PC-3 (cell line): Measurements from ENCODE around the gene MS4A4A. TPM values are rescaled to one million over a fixed set of nuclear protein-coding genes. Genes with fewer than 3 reads are reported as not detected.

Experiments
- ATAC-seq: fragments of 200-7000 bp; cut with Tn5 transposase; 2 replicates; pipeline ENCODE4 v1.9.1; 2020; ENCODE audit warnings: mild to moderate bottlenecking, moderate library complexity
- BruUV-seq: library from RNA; stranded (reverse); fragments of 400-500 nt; replicated peaks from 2 replicates; lab custom pipeline; 2021; lab: Mats Ljungman, UMichigan
- CTCF ChIA-PET: fragments of 300-600 bp; sonication (Branson Sonifier 250); formaldehyde crosslinking; loops from one replicate; lab custom pipeline; 2022; ENCODE audit warnings: antibody characterized with exemption; lab: Charles Lee
- POLR2A ChIA-PET: fragments of 300-600 bp; sonication (Branson Sonifier 250); formaldehyde crosslinking; loops from one replicate; lab custom pipeline; 2022; ENCODE audit warnings: antibody characterized with exemption; ENCODE audit not compliant: unreplicated experiment; lab: Charles Lee
- DNase-seq: peaks from one replicate; pipeline ENCODE4 v3.0.0-alpha.2; 2015
- H2AFZ ChIP-seq: fragments of 300-600 bp; sonication (generic); 2 replicates; pipeline ENCODE4 v1.6.0; 2016; ENCODE audit warnings: antibody characterized with exemption, low read length
- H3F3A ChIP-seq: fragments of 300-600 bp; sonication (generic); one replicate; pipeline ENCODE4 v1.6.0; 2017; ENCODE audit warnings: antibody characterized with exemption, low read length, control low read depth, mild to moderate bottlenecking; ENCODE audit not compliant: unreplicated experiment
- H3K27ac ChIP-seq: fragments of 300-600 bp; sonication (generic); 2 replicates; pipeline ENCODE4 v1.5.1; 2016; ENCODE audit warnings: mild to moderate bottlenecking, low read length
- H3K27me3 ChIP-seq: fragments of 300-600 bp; sonication (generic); 2 replicates; pipeline ENCODE4 v1.6.1; 2016; ENCODE audit warnings: low read length, mixed read lengths
- H3K36me3 ChIP-seq: fragments of 300-600 bp; sonication (generic); 2 replicates; pipeline ENCODE4 v1.6.1; 2016; ENCODE audit warnings: low read depth, mixed run types, low read length, mixed read lengths
- H3K4me1 ChIP-seq: fragments of 300-600 bp; sonication (generic); 2 replicates; pipeline ENCODE4 v1.5.1; 2016; ENCODE audit warnings: low read length; ENCODE audit not compliant: insufficient read depth
- H3K4me2 ChIP-seq: fragments of 300-600 bp; sonication (generic); 2 replicates; pipeline ENCODE4 v1.6.0; 2016; ENCODE audit warnings: low read length
- H3K4me3 ChIP-seq: fragments of 300-600 bp; sonication (generic); 2 replicates; pipeline ENCODE4 v1.5.1; 2016; ENCODE audit warnings: mild to moderate bottlenecking, low read length, mixed read lengths
- H3K79me2 ChIP-seq: fragments of 300-600 bp; sonication (generic); 2 replicates; pipeline ENCODE4 v1.6.1; 2017; ENCODE audit warnings: low read length, mixed read lengths
- H3K9ac ChIP-seq: fragments of 300-600 bp; sonication (generic); 2 replicates; pipeline ENCODE4 v1.6.0; 2016; ENCODE audit warnings: mild to moderate bottlenecking, low read length
- H3K9me2 ChIP-seq: fragments of 300-600 bp; sonication (generic); replicated peaks from 2 replicates; pipeline ENCODE4 v1.6.1; 2016; ENCODE audit warnings: mixed run types, low read length, mixed read lengths
- H3K9me3 ChIP-seq: fragments of 300-600 bp; sonication (generic); 2 replicates; pipeline ENCODE4 v1.6.1; 2016; ENCODE audit warnings: low read length, mixed read lengths
- H4K20me1 ChIP-seq: fragments of 300-600 bp; sonication (generic); 2 replicates; pipeline ENCODE4 v1.6.1; 2016; ENCODE audit warnings: low read length, mixed read lengths
- CTCF ChIP-seq: fragments of 300-600 bp; sonication (generic); conservative IDR thresholded peaks from 2 replicates; pipeline ENCODE4 v1.5.1; 2017; ENCODE audit warnings: antibody characterized with exemption, low read depth, mild to moderate bottlenecking, low read length
- EZH2 ChIP-seq: fragments of 300-600 bp; sonication (generic); IDR thresholded peaks from one replicate; pipeline ENCODE4 v1.6.1; 2017; ENCODE audit warnings: antibody characterized with exemption, mild to moderate bottlenecking, low read length; ENCODE audit not compliant: unreplicated experiment
- EZH2phosphoT487 ChIP-seq: fragments of 300-600 bp; sonication (generic); IDR thresholded peaks from 2 replicates; pipeline ENCODE4 v1.6.1; 2018; ENCODE audit warnings: mild to moderate bottlenecking, antibody characterized with exemption, low read length, borderline replicate concordance
- intact Hi-C: fragments of 100-400 bp; cut with micrococcal nuclease; formaldehyde crosslinking; loops from 2 replicates; pipeline ENCODE4 v1.9.0; 2023
- total RNA-seq: library from RNA; depleted of rRNA; stranded (reverse); fragments of >200 nt; gene quantifications from 2 replicates; pipeline ENCODE4 v1.2.3, GENCODE V29; 2014

MS4A4A gene
- total RNA-seq, 1 experiment from 2014 or later: not detected

GRCh38 chr11:60326955-60327354 lies 46.5 kb downstream of the MS4A4A start, which contains the start of gene MS4A6E:
MS4A6E (plus strand) TSS chr11:60327255; CDS start chr11:60334896, 7,641 bp downstream.
- Histone ChIP-seq H3K9me3 (no peaks in the 10 kb centered on the region), H3K4me3 (no peak within 1 kb of the TSS), H3K79me2 (no peaks in the 10 kb centered on the region), H3K4me1 (no peaks in the 10 kb centered on the region), H3F3A (no peaks in the 10 kb centered on the region), H2AFZ (no peak within 1 kb of the TSS), H3K27ac (no peak within 1 kb of the TSS), H3K27me3 (peaks cover 6% of the 10 kb centered on the region; the same call in 1 of the 2 replicates), H3K4me2 (no peak within 1 kb of the TSS), H4K20me1 (no peaks in the 10 kb centered on the region), H3K9me2 (no peaks in the 10 kb centered on the region), H3K9ac (no peak within 1 kb of the TSS), H3K36me3 (no peaks in the 10 kb centered on the region)
- BruUV-seq: no TSS peak
- DNase-seq (no peak), ATAC-seq (no peak)
- ChIA-PET POLR2A (no interaction called here), CTCF (no interaction called here)
- TF ChIP-seq CTCF: no peak
- no peak for TF ChIP-seq EZH2
- TF ChIP-seq EZH2phosphoT487: no peak
- intact Hi-C loops: no loop called here

- POLR2A ChIA-PET: no interaction called here
- H3K36me3 ChIP-seq: no peaks in the 10 kb centered on the region
- no peaks in the 10 kb centered on the region for H3K79me2 ChIP-seq
- TF ChIP-seq CTCF (no peak), EZH2phosphoT487 (no peak), EZH2 (no peak)
- intact Hi-C loops: no loop called here
- H3K9ac ChIP-seq: no peak overlapping the region
- no peak overlapping the region for H2AFZ ChIP-seq
- no peaks in the 10 kb centered on the region for H3K4me1 ChIP-seq
- no peak overlapping the region for H3K27ac ChIP-seq
- H3F3A ChIP-seq: no peaks in the 10 kb centered on the region
- no peak overlapping the region for H3K4me2 ChIP-seq
- ATAC-seq (no peak), DNase-seq (no peak)
- CTCF ChIA-PET: no interaction called here
- no peaks in the 10 kb centered on the region for H4K20me1 ChIP-seq
- no TSS peak for BruUV-seq
- H3K9me3 ChIP-seq: no peaks in the 10 kb centered on the region
- peaks cover 9% of the 10 kb centered on the region; the same call in 1 of the 2 replicates for H3K27me3 ChIP-seq
- H3K9me2 ChIP-seq: no peaks in the 10 kb centered on the region
- no peak overlapping the region for H3K4me3 ChIP-seq
Observed at GRCh38 chr11:60328460-60328859, 48.0 kb downstream of the MS4A4A start.

- BruUV-seq: no TSS peak
- peaks cover 15% of the 10 kb centered on the region; the same call in 1 of the 2 replicates for H3K27me3 ChIP-seq
- H3K4me2 ChIP-seq: no peak overlapping the region
- TF ChIP-seq EZH2phosphoT487 (no peak), CTCF (no peak), EZH2 (no peak)
- H3K36me3 ChIP-seq: no peaks in the 10 kb centered on the region
- CTCF ChIA-PET: no interaction called here
- H2AFZ ChIP-seq: no peak overlapping the region
- H4K20me1 ChIP-seq: no peaks in the 10 kb centered on the region
- no peaks in the 10 kb centered on the region for H3K79me2 ChIP-seq
- no peaks in the 10 kb centered on the region for H3K9me2 ChIP-seq
- no peaks in the 10 kb centered on the region for H3K4me1 ChIP-seq
- no peak overlapping the region for H3K9ac ChIP-seq
- DNase-seq: no peak
- POLR2A ChIA-PET: no interaction called here
- no peak overlapping the region for H3K27ac ChIP-seq
- H3K4me3 ChIP-seq: no peak overlapping the region
- no peaks in the 10 kb centered on the region for H3K9me3 ChIP-seq
- intact Hi-C loops: no loop called here
- no peak for ATAC-seq
- H3F3A ChIP-seq: no peaks in the 10 kb centered on the region
Observed at GRCh38 chr11:60332846-60333245, 52.4 kb downstream of the MS4A4A start.
